GM12801 (cell line): ENCODE data around the gene APOL6.

Experiments used
- CTCF ChIP-seq: IDR thresholded peaks from one replicate; pipeline ENCODE4 v1.5.1; 2011; ENCODE audit warnings: control low read depth; ENCODE audit not compliant: insufficient read length; ENCODE audit errors: extremely low read depth

Gene APOL6

GRCh38 chr22:35619336-35620094 lies 28.7 kb upstream of the APOL6 start:
- no peak for TF ChIP-seq CTCF

- TF ChIP-seq CTCF = no peak
Observed at GRCh38 chr22:35620624-35621251, 27.5 kb upstream of the APOL6 start.

- no peak for TF ChIP-seq CTCF
Observed at GRCh38 chr22:35621451-35621850, 26.8 kb upstream of the APOL6 start.

GRCh38 chr22:35622191-35622913 lies 25.9 kb upstream of the APOL6 start:
- no peak for TF ChIP-seq CTCF

- no peak for TF ChIP-seq CTCF
Observed at GRCh38 chr22:35624547-35624946, 23.7 kb upstream of the APOL6 start.

GRCh38 chr22:35625763-35626432 lies 22.3 kb upstream of the APOL6 start:
- no peak for TF ChIP-seq CTCF
